HG02571 (cell line): ENCODE measurements around the gene CD180.

ENCODE experiments used
- ATAC-seq: cut with Tn5 transposase; IDR thresholded peaks from one replicate; pipeline ENCODE4 v1.9.1; 2021; ENCODE audit warnings: mild to moderate bottlenecking, moderate library complexity; ENCODE audit not compliant: unreplicated experiment

The CD180 gene

GRCh38 chr5:67133217-67133616, 63.4 kb downstream of the CD180 start:
- ATAC-seq: no peak

- no peak for ATAC-seq
Measured at GRCh38 chr5:67129768-67130167, 66.8 kb downstream of the CD180 start.
